SH-SY5Y (cell line): ENCODE data around the gene LTV1.

ENCODE experiments used
- GATA2 ChIP-seq: IDR thresholded peaks from 2 replicates; pipeline ENCODE4 v1.6.1; 2011; ENCODE audit warnings: mild to moderate bottlenecking, low read depth, low read length
- GATA3 ChIP-seq: IDR thresholded peaks from 2 replicates; pipeline ENCODE4 v1.6.1; 2011; ENCODE audit warnings: low read depth, mild to moderate bottlenecking, low read length, moderate library complexity

DNA sequence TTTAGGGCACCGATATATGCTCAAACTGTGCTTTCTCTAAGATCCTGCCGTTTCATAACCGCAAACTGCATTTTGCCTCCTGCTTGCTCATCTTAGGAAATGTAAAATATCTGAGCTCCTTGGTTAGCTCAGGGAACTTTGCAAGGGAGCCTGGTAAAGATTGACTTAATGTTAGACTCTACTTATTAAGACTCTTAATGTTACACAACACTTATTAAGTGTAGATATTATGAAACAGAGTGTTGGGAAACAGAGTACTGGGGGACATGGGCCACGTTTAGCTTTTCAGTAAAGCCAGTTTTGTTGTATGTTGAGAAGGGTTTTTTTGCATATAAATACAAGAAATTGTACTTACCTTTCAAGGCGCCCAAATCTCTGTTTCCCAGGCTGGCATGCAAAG lies 1.9 kb downstream of the LTV1 start:
- TF ChIP-seq GATA2 = no peak
- no peak for TF ChIP-seq GATA3
